SK-N-SH treated with all-trans-retinoic acid at 6 μM for 48 hours (cell line): ENCODE results near the gene FMO5.

Experiments
- ATAC-seq: fragments of 200-7000 bp; cut with Tn5 transposase; 3 replicates; pipeline ENCODE4 v1.9.1; 2020; ENCODE audit warnings: mild to moderate bottlenecking, moderate library complexity
- BACH2 ChIP-seq: fragments of 250-450 bp; sonication (Bioruptor Pico); IDR thresholded peaks from 2 replicates; pipeline ENCODE4 v1.9.0; 2021; ENCODE audit warnings: mild to moderate bottlenecking, borderline replicate concordance
- CREB5 ChIP-seq: fragments of 250-450 bp; sonication (Bioruptor Pico); IDR thresholded peaks from 2 replicates; pipeline ENCODE4 v1.5.1; 2020; ENCODE audit warnings: low read depth, mild to moderate bottlenecking, moderate library complexity
- CSDC2 ChIP-seq: fragments of 250-450 bp; sonication (Bioruptor Pico); IDR thresholded peaks from 2 replicates; pipeline ENCODE4 v1.5.0; 2020; ENCODE audit warnings: mild to moderate bottlenecking, moderate library complexity
- CSRNP3 ChIP-seq: fragments of 250-450 bp; sonication (Bioruptor Pico); IDR thresholded peaks from 2 replicates; pipeline ENCODE4 v1.5.1; 2021; ENCODE audit warnings: mild to moderate bottlenecking, moderate library complexity
- ESRRG ChIP-seq: fragments of 250-450 bp; sonication (Bioruptor Pico); IDR thresholded peaks from 2 replicates; pipeline ENCODE4 v1.6.1; 2021; ENCODE audit warnings: mild to moderate bottlenecking
- GLIS3 ChIP-seq: fragments of 250-450 bp; sonication (Bioruptor Pico); IDR thresholded peaks from 2 replicates; pipeline ENCODE4 v1.5.0; 2020; ENCODE audit warnings: mild to moderate bottlenecking, moderate library complexity
- ISL1 ChIP-seq: fragments of 250-450 bp; sonication (Bioruptor Pico); IDR thresholded peaks from 2 replicates; pipeline ENCODE4 v2.1.2; 2022; ENCODE audit warnings: mild to moderate bottlenecking, moderate library complexity
- OSR1 ChIP-seq: fragments of 250-450 bp; sonication (Bioruptor Pico); IDR thresholded peaks from 2 replicates; pipeline ENCODE4 v1.8.0; 2022; ENCODE audit warnings: moderate library complexity, mild to moderate bottlenecking, inconsistent platforms
- POU6F1 ChIP-seq: fragments of 250-450 bp; sonication (Bioruptor Pico); IDR thresholded peaks from 2 replicates; pipeline ENCODE4 v1.8.0; 2021; ENCODE audit warnings: low read depth, mild to moderate bottlenecking, moderate library complexity, borderline replicate concordance
- PPARA ChIP-seq: fragments of 250-450 bp; sonication (Bioruptor Pico); IDR thresholded peaks from 2 replicates; pipeline ENCODE4 v1.5.0; 2020; ENCODE audit warnings: mild to moderate bottlenecking, borderline replicate concordance
- RARB ChIP-seq: fragments of 250-450 bp; sonication (Bioruptor Pico); IDR thresholded peaks from 2 replicates; pipeline ENCODE4 v1.8.0; 2021; ENCODE audit warnings: mild to moderate bottlenecking, moderate library complexity
- SNAI2 ChIP-seq: fragments of 250-450 bp; sonication (Bioruptor Pico); IDR thresholded peaks from 2 replicates; pipeline ENCODE4 v1.5.0; 2020; ENCODE audit warnings: mild to moderate bottlenecking, moderate library complexity
- TSHZ2 ChIP-seq: fragments of 250-450 bp; sonication (Bioruptor Pico); IDR thresholded peaks from 2 replicates; pipeline ENCODE4 v1.5.0; 2020; ENCODE audit warnings: mild to moderate bottlenecking, moderate library complexity
- ZFP3 ChIP-seq: fragments of 250-450 bp; sonication (Bioruptor Pico); IDR thresholded peaks from 2 replicates; pipeline ENCODE4 v1.5.0; 2020; ENCODE audit warnings: mild to moderate bottlenecking, moderate library complexity
- ZFP30 ChIP-seq: fragments of 450-650 bp; formaldehyde crosslinking; IDR thresholded peaks from 2 replicates; pipeline ENCODE4 v1.5.0; 2022; ENCODE audit warnings: mild to moderate bottlenecking, moderate library complexity
- ZNF565 ChIP-seq: fragments of 450-650 bp; formaldehyde crosslinking; conservative IDR thresholded peaks from 2 replicates; pipeline ENCODE4 v1.5.0; 2020; ENCODE audit warnings: low read depth, mild to moderate bottlenecking, moderate library complexity
- ZNF70 ChIP-seq: fragments of 450-650 bp; formaldehyde crosslinking; IDR thresholded peaks from 2 replicates; pipeline ENCODE4 v1.5.0; 2020; ENCODE audit warnings: mild to moderate bottlenecking, moderate library complexity
- ZNF8 ChIP-seq: fragments of 450-650 bp; formaldehyde crosslinking; IDR thresholded peaks from 2 replicates; pipeline ENCODE4 v1.5.0; 2020; ENCODE audit warnings: mild to moderate bottlenecking, moderate library complexity

FMO5 gene

GRCh38 chr1:147171399-147172167, 53.6 kb downstream of the FMO5 start (continued):
- TF ChIP-seq TSHZ2 (no peak), RARB (CRISPR knock-in tag) (no peak)

GRCh38 chr1:147169840-147170674, 55.1 kb downstream of the FMO5 start:
- TF ChIP-seq ZNF565 (CRISPR knock-in tag) (no peak), SNAI2 (CRISPR knock-in tag) (no peak), ISL1 (CRISPR knock-in tag) (no peak), CSDC2 (CRISPR knock-in tag) (no peak), CSRNP3 (no peak), ZNF70 (CRISPR knock-in tag) (no peak), GLIS3 (CRISPR knock-in tag) (no peak), ZFP30 (CRISPR knock-in tag) (no peak), RARB (CRISPR knock-in tag) (no peak), ZFP3 (CRISPR knock-in tag) (no peak)
- TF ChIP-seq, all 23 proteins: peak for 0
- no peak for ATAC-seq

GRCh38 chr1:147169171-147169570, 56.0 kb downstream of the FMO5 start:
- TF ChIP-seq CSRNP3, result no peak
- no peak for TF ChIP-seq ZFP3 (CRISPR knock-in tag)
- no peak for TF ChIP-seq ESRRG
- ATAC-seq, result no peak

GRCh38 chr1:147168626-147169058, 56.5 kb downstream of the FMO5 start:
- no peak for TF ChIP-seq CSRNP3
- no peak for TF ChIP-seq OSR1 (CRISPR knock-in tag)
- no peak for TF ChIP-seq BACH2 (CRISPR knock-in tag)
- no peak for TF ChIP-seq CREB5 (CRISPR knock-in tag)
- TF ChIP-seq ZNF70 (CRISPR knock-in tag), result no peak
- TF ChIP-seq CSDC2 (CRISPR knock-in tag), result no peak
- no peak for TF ChIP-seq SNAI2 (CRISPR knock-in tag)
- TF ChIP-seq PPARA, result no peak
- no peak for TF ChIP-seq TSHZ2
- no peak for TF ChIP-seq POU6F1 (CRISPR knock-in tag)
- no peak for TF ChIP-seq ZNF8 (CRISPR knock-in tag)
- no peak for ATAC-seq
